NCI-H1105 treated with DMSO at 0.1 percent for 48 hours (cell line): ENCODE data around the gene LIN37.
"Not testable (repeated sequence)": the region's sequence is repeated elsewhere in the genome, so short reads cannot be mapped to it uniquely, and the experiment has no call there.

Experiments used
- DNase-seq: peaks from one replicate; lab custom pipeline; 2025; lab: John Stamatoyannopoulos, UW

Gene LIN37

DNA sequence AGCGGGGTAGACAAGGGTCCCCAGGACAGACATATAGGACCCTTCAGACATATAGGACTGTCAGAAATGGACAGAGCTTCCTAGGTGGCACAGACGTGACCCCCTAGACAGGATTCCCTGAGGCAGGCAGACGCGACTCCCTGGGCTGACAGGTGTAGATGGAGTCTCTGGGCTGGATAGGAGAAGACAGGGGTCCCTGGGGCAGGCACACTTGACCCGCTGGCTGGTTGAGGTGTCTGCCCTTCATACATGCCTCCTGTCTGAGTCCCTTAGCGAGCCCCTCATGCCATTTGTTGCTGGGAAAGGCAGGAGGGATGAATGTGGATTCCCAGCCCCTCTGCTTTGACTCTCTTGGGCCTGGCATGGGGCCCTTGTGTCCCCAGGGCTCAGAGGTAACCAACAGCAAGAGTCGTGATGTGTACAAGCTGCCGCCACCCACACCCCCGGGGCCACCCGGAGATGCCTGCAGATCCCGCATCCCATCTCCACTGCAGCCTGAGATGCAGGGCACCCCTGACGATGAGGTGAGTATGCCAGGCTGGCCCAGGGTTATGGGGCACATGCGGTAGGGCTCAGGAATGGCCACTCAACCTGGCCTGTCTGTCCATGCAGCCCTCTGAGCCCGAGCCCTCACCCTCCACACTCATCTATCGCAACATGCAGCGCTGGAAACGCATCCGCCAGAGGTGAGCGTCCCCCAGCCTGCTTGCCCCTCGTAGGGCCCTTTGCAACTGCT, 5.4 kb downstream of the LIN37 start:
- no peak for DNase-seq

DNA sequence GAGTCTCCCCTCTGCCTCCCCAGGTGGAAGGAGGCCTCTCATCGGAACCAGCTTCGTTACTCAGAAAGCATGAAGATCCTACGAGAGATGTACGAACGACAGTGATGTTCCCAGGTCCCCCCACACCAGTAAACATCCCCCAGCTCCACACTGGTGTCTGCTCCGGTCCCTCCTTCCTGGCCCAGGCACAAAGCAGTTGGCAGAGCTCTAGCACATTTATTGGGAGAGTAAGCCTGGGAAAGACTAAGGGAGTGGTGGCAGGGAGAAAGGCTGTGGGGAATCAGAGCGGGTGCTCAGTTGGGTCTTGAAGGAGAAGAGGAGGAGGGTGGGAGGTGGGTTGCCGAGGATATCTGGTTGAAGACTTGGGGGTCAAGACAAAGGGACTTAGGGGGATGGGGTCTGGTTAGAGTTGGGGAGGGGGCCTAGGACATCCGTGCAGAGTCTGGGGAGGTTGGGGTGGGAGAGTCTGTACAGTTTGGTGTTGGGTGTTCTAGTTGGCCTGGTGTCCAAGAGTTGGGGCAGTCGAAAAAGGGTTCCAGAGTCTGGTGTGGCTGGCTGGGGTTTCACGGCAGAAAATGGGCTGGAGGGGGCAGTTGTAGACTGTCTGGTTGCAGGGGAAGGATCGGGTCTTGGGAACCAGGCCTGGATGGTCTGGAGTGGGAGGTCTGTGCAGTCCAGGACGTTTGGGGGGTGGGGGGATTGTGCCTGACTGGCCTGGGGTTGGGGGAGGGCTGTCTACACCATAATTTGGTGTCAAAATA, 6.2 kb downstream of the LIN37 start:
- no peak for DNase-seq

DNA sequence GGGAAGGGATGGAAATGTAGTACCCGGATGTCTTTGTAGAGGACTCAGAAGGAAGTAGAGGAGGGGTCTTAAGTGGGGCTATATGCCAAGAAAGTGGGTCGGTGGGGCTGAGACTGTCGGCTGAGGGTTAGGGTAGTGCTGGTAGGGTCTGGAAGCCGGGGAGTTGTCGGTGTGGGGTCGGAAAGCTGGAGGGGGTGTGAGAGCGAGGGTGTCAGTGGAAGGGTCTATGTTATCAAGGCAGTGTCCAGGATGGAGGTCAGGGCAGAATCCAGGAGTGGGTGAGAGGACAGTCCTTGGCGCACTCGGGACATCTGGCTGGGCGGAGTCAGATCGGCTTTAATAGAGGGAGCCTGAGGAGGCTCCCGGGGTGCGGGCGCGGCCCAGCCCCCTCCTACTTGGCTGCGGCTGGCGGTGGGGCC, 6.8 kb downstream of the LIN37 start:
- DNase-seq = no peak

DNA sequence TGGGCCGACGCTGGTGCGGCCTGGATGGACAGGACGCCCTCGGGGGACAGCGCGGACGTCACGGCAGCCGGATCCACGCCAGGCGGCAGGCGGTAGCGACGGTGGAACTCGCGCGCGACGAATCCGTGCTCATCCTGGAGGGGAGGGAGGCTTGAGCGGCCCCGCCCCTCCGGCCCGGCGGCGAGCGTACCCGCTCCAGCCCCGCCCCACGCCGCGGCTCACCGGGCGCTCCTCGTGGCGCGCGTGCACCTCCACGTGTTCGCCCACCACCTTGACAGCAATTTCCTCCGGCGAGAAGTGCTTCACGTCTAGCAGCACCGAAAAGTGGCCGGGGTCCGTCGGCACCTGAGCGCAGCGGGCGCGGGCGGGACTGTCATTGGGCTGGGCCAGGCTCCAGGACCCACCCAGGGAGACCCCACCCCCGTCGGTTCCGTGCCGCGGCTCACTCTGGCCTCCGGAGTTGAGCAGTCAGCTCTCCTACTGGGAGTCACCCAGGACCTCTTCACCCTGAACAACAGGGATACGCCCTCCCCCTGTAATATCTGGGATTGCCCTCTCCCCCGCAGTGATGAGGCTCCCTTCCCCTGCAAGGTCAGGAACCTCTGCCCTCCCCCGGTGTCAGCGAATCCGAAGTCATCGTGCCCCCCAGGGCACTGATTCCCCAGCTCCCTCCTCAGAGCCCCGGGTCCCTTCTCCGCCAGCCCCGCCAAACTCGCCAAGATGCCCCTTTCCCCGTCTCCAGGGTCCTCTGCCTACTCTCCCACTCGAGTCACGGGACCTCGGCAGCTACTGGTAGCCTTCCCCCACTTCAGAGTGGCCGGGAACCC, 7.4 kb downstream of the LIN37 start:
- no peak for DNase-seq

DNA sequence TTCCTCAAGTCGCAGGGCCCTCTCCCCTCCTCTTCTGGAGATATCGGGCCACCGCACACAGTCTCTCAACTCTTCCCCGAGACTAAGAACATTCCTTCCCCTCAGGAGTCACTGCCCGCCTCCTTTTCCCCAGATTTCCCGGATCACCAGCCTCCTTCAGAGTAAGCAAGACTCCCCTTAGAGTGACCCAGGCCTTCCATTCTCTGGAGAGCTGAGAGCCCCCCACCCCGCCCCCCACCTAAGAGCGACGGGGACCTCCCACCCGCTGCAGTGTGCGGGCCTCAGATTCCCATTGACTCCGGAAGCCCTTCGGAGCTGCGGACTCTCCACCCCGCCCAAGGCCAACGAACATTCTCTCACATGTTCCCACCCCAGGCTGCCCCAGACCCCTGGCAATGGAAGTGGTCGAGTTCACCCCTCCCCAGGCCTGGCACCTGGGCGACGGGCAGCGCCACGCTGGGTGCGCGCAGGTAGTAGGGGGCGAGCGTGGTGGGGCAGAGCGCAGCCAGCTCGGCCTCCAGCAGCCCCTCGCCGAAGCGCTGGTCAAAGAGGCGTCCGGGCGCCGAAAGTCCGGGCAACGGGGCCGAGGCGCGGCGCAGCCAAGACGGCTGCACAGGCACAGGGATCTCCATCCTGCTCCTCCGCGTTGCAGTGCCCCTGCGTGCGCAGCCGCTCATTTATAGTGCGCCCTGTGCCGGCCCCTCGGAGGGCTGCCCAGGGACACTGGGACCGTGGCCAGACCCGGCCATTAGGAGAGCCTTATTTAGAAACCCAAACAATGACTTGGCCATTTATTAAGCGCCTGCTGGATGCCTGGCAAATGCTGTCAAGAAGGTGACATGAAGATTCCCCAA, 8.2 kb downstream of the LIN37 start, which contains the start of gene HSPB6:
TSS of gene HSPB6 (minus strand) at position 653 of the 854 bp plus-strand sequence. CDS start at position 632, 21 bp downstream.
- DNase-seq = no peak

DNA sequence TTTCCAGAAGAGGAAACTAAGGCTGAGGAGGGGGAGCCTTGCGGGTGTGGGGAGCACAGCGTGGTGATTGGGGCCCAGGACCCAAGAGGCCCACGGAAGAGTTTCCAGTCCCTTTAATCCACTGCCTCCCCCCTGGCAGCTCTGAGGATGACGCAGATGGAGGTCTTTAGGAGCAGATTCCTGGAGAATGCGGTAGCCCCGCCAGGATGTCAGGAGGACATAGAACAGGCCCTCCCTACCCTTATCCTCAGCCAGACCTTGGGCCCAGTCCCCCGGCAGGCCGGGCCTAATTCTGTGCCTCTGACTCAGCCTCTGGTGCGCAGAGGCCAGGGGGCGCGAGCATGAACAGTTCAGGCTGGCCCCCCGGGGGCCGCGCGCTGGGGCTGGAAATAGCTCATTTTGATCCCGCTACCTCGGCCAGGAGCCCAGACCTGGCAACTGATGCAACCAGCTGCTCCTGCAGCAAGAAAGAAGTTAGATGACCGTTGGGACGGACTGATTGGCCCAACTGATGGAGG, 8.9 kb downstream of the LIN37 start:
- DNase-seq = no peak

DNA sequence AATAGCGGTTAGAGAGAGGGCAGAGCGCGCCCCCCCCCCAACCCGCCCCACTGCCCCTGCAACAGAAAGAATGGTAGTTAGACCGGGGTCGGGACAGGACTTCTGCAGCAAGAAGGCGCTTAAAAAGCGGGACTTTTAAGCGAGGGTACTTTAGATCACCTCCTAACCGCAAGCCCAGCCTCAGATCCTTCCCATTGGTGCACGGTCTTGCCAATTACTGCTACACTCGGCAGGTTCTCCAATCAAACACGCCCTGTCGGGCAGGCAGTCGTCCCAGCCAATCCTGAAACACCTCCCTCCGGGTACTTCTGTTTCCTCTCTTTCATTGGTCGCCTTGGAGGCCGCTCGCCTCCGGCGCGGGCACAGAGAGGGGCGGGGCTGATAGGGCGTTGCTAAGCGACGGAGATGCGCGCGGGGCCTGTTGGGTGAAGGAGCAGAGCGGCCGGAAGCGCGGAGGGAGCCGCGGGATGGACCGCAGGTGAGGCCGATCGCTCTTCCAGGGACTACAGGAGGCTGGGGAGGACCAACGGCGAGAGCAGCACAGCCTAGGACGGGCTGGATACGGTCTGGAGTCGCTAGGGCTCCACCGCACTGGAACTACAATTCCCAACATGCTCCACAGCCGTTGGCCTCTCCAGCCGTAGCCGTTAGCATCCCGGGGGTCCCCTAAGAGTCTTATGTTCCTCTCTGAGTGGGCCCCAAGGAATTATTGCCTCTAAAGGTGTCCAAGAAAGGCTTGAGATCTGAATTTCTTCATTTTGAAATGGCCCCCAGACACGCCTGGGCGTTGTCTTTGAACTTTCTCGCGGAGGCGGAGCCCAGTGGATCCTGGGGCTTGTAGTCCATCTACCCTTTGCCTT, 9.6 kb downstream of the LIN37 start, which contains the start of gene PROSER3:
TSS of gene PROSER3 (plus strand) at position 428 of the 860 bp plus-strand sequence. CDS start at position 468, 40 bp downstream.
- DNase-seq = peak; percentile 99

DNA sequence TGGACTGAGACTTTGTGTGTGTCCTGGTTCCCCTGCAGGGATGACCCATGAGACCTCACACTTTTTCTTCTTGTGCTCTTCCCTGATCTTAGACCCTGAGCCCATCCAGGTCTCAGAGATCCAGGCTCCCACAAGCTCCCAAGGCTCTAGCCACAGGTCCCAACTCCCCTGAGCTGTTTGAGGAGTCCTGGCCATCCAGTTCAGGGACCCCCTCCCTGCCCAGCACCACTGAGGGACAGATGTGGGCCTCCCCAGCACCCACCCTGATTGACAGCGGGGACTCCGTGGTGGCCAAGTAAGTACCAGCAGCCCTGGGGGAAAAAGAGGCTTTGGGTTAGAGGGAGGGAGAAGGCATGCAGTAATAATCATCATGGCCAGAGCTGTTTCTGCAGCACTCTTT, 11.3 kb downstream of the LIN37 start:
- DNase-seq = no peak

DNA sequence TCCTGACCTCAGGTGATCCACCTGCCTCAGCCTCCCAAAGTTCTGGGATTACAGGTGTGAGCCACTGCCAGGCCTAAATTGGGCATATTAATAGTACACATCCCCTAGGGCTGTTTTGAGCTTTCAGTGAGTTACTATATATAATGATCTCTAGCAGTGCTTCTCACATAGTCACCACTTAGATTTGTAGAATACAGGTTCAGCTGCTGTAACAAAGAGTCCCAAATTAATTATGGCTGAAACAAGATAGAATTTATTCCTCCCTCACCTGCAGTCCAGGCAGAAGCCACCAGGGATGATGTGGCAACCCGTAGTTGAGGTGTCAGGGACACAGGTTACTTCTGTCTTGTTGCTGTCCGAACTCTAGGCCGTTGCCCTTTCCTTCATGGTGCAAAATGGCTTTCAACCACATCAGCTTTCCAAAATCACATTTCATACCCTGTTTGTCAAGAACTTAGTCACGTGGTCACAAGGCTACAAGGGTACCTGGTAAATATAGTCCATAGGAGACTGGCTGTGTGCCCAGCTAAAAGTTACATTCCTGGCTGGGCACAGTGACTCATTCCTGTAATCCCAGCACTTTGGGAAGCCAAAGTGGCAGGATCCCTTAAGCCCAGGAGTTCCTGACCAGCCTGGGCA, 12.5 kb downstream of the LIN37 start:
- no peak for DNase-seq

DNA sequence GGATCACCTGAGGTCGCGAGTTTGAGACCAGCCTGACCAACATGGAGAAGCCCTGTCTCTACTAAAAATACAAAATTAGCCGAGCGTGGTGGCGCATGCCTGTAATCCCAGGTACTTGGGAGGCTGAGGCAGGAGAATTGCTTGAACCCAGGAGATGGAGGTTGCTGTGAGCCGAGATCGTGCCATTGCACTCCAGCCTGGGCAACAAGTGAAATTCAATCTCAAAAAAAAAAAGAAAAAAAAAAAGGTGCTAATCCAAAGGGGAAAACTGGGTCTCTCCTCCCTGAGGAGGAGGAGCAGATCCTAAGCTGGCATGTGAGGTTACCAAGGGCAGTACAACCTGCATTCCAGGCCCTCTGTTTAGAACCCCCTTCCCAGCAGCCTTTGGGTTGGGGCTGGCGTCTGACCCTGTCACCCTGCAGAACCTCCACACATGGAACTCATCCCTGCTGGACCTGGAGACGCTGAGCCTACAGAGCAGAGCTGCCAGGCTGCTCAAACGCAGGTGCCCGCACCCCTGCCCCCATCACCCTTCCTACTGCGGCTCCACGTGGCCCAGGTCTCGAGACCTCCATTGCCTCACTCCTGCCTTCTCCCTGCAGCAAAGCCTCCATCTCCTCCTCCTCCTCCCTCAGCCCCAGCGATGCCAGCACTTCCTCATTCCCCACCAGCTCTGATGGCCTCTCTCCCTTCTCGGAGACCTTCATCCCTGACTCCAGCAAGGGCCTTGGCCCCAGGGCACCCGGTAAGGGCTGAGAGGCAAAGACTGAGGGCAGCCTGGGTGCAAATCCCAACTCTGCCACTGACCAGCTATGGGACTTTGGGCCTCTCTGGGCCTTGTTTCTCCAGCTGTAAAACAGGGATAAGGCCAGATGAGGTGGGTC, 16.3 kb downstream of the LIN37 start:
- DNase-seq = no peak

DNA sequence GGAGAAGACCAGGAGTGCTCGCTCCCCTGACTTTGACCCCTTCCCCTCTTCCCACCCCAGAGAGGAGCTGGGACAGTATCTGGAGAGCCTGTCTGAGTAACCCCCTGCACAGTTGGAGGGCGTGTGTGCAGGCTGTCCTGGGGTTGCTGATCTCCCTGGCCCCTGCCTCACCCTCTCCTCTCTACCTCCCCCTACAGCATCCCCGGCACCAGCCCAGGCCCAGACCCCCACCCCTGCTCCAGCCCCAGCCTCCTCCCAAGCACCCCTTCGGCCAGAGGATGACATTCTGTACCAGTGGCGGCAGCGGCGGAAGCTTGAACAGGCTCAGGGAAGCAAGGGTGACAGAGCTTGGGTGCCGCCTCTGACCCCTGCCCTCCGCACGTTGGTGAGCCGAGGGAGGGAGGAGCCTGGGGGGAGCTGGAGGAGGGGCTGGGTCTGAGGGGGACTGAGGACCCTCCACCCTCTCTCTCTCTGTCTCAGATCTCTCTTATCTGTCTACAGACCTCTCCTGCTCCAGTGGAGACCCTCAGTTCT, 18.3 kb downstream of the LIN37 start:
- no peak for DNase-seq

DNA sequence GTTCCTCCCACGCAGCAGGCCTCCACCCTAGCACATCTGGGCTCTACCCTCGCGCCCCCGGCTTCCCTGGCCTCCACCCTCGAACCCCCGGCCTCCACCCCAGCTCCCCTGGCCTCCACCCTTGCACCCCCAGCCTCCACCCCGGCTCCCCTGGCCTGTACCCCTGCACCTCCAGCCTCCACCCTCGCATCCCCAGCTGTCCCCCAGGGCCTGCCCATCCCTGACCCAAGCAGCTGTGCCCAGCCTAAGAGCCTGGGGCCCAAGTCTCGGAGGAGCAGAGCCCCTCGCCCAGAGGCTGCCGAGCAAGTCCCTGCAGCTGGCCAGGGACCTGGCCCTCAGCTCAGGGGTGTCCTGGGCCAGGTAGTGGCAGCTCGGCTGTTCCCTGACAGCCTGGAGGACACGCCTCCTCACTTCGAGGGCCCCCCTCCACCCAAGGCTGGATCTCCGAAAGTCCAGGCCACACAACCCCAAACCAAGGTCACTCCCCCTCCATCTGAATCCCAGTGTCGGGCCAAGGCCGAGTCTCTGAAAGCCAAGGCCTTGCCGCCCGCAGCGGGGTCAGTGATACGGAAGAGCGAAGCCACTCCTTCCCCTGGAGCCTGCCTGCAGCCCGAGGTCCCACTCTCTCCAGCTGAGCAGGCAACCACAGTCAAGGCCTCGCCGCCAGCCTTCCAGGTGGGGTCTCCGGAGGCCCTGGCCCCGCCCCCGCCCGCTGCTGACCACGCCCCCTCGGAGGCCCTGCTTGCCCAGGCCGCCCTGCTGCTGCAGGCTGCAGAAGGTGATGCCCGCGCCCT, 19.1 kb downstream of the LIN37 start:
- no peak for DNase-seq

DNA sequence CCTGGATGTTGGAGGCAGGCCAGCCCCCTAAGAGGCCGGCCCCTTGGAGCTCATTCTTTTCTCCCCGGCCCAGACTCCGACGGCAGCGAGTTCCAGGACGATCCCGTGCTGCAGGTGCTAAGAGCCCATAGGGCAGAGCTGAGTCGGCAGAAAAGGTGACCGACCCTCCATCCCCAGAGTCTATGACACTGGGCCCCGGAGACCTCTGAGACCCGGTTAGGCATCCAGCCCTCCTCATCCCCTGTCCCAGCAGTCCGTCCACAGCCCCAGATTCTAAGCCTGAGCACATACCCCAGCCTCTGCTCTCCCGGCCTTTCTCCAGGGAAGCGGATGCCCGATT, 19.7 kb downstream of the LIN37 start:
- no peak for DNase-seq

DNA sequence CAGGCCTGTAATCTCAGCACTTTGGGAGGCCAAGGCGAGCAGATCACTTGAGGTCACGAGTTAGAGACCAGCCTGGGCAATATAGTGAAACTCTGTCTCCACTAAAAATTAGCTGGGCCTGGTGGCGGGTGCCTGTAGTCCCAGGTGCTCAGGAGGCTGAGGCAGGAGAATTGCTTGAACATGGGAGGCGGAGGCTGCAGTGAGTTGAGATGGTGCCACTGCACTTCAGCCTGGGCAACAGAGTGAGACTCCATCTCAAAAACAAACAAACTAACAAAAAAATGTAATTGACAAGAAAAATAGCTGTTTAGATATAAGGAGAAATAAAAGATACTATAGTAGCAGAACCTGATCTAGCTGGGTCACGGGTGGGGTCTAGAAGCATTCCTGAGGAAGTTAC, 24.0 kb downstream of the LIN37 start:
- DNase-seq = not testable (repeated sequence)

DNA sequence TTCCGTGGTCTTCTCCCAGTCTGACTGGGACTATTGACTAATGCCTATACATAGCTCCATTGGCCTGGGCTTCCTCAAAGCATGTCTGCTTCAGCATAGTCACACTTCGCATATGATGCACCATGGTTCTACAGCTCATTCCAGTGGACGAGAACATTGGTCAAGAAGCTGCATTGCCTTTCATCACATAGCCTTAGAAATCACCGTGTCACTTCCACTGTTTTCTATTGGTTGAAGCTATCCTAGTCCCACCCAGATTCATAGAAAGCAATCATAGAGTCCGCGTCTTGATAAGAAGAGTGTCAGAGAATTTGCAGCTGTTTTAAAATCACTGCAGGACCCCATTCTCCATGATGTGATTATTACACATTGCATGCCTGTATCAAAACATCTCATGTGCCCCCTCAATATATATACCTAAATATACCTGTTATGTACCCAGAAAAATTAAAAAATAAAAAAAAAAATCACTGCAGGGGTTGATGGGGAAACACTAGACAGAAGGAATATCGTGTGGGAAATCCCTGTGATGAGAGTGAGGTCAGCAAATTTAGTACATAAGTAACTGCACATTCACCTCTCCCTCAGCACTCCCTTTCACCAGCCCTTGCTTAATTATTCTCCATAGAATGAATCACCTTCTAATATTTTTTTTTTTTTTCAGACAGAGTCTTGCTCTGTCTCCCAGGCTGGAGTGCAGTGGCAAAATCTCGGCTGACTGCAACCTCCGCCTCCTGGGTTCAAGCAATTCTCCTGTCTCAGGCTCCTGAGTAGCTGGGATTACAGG, 24.8 kb downstream of the LIN37 start:
- DNase-seq = no peak

DNA sequence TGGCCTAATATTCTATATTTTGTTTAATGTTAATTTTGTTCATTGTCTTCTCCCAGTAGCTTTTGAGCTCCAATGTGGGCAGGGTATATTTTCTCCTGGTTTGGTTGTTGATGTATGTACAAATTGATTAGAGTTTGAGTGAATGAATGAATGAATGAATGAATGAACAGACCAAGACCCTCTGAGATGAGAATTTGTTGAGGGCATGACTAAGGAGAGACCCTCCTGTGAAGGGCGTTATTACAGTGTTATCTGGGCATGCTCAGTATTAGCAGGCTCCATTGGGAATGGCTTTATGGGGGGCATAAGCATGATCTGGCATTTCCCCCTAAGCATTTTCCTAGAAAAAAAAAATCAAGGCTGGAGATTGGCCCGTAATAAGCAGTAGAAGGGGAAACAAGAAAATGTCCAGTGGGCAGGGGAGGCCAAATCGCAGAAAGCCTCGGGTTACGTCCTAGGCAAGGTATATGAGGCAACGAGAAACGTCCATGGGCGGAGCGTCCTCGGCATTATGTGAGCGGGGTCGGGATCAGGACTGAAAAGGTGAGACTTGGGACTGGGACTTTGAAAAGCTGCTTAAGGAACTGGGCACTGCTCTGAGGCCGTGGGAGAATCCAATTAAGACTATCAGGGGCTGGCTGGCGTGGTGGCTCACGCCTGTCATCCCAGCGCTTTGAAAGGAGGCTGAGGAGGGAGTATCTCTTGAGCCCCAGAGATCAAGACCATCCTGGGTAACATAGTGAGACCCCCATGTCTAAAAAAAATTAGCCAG, 26.1 kb downstream of the LIN37 start:
- peak; percentile 42 for DNase-seq
